GM21786 (cell line): Measurements from ENCODE around the gene GNAI1.

Source experiments
- ATAC-seq: cut with Tn5 transposase; IDR thresholded peaks from one replicate; pipeline ENCODE4 v1.9.1; 2021; ENCODE audit not compliant: unreplicated experiment

The GNAI1 gene

DNA sequence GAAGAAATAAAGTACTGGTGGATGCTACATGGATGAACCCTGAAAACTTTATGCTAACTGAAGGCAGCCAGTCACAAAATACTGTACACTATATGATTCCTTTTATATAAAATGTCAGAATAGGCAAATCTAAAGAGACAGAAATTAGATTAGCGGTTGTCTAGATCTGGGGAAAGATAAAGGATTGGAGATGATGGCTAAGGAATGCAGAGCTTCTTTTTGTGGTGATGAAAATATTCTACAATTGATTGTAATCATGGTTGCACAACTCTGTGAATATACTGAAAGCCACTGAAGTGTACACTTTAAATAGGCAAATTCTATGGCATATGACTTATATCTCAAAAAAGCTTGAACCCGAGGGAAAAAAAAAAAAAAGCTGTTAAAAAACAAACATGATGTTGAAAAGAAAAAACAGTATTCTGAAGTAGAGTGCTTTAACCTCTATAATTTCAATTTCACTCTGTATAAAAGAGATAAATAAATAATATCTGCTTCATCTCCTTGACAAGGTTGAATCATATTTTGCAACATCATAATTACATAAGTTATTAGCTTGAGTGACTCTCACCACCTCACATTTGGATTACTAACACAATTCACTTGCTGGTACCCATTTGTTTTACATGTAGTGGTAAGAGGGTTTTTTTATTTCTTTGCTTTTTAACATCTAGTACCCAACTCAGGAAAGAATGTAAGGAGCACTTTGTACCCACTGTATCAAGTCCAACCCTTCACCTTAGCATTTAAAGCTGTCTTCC is 2.8 kb upstream of the GNAI1 start:
- ATAC-seq = no peak

DNA sequence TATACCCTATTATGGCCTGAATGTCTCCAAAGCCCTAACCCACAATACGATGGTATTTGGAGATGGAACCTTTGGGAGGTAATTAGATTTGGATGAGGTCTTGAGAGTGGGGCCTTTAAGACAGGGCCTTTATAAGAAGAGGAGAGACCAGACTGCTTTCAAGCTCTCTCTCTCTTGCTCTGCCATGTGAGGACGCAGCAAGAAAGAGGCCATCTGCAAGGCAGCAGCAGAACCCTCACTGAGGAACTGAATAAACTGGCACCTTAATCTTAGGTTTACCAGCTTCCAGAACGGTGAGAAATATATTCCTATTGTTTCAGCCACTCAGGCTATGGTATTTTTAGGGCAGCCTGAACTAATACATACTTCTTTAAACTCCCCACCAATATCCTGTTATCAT is 2.0 kb upstream of the GNAI1 start:
- no peak for ATAC-seq

DNA sequence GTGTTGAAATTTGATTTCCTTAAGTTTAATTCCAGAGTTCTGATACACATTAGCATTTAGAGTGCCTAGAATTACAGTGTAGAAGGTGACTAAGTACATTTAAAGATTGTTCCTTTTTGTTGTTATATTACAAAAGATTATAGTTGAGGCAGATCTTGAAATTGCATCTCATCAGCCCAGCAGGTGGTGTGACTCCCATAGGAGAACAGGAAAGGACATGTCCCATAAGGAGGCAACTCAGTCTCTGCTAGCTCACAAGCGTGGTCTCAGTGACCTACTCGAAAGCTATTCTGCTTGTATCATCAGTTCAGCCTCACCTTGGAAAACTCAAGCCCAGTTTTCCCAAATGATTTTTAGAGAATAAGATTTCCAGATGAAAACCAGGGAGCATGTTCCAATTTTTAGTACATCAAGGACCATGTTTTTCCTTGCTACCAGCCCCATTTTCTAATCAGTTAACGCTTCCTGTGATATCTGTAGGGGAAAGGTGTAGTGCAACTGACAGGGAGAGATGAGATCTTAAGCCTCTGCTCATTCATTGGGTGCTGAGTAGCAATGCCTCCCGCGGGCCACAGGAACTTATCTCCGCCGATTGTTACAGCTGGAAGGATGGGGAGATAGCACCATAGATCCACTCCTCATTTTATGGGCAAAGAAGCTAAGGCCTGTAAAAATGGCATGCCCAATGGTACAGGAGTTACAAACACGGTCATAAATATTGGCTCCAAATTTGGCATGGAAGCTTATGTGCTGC is 1.1 kb upstream of the GNAI1 start:
- no peak for ATAC-seq

DNA sequence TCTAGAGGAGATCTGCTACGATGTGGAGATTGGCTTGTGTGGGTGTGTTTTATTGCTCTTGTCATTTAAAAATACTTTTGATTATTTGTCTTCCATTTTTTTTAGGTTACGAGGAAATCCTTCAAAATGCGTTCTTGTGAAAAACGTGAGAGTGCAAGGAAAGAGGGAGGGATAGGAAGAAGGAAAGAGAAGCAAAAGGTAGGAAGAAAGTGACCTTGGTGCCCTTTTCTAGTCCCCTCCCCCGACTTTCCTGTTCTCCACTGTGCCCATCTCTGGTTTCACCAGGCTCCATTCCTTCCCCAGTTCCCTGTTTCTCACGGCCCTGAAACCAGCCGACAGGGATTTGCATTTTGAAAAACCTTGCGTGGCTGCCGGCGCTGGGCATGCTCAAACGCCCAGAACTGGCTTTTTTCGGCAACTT is 506 bp upstream of the GNAI1 start:
- ATAC-seq = no peak

DNA sequence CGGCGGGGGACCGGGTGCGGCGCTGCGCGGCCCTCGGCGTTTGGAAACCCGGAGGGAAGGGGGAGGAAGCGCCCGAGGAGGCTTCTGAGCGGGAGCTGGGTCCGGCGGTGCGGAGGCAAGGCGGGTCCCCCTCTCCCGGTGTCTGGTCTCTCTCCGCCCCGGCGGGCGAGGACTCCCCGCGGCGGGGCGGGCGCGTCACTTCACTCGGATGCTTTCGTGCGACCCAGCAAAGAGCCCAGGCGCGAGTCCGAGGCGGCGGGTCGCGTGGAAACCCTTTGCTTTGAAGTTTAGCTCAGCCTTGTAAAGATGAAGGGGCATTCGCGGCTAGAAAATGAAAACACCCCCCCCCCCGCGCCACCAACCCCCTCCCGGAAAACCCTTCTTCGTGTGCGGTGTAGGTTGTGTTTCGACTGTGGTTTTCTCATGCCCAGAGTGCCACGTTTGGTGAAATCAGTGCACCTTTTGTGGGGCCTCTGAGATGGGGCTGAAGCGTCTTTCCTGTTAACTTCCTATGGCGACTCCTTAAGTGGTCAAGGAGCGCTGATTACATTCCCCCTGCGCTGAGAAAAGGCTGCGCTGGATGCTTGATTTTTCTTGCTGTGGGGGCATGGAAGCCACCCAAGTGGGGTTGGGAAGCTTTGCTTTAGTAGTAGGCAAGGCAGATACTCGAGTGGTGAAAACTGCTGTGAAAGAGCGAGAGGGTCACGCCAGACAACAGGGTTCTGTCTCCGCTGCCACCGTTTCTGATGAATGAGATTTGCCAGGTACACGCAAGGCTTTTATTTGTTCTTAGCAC is 876 bp downstream of the GNAI1 start:
- peak; percentile 22 for ATAC-seq

DNA sequence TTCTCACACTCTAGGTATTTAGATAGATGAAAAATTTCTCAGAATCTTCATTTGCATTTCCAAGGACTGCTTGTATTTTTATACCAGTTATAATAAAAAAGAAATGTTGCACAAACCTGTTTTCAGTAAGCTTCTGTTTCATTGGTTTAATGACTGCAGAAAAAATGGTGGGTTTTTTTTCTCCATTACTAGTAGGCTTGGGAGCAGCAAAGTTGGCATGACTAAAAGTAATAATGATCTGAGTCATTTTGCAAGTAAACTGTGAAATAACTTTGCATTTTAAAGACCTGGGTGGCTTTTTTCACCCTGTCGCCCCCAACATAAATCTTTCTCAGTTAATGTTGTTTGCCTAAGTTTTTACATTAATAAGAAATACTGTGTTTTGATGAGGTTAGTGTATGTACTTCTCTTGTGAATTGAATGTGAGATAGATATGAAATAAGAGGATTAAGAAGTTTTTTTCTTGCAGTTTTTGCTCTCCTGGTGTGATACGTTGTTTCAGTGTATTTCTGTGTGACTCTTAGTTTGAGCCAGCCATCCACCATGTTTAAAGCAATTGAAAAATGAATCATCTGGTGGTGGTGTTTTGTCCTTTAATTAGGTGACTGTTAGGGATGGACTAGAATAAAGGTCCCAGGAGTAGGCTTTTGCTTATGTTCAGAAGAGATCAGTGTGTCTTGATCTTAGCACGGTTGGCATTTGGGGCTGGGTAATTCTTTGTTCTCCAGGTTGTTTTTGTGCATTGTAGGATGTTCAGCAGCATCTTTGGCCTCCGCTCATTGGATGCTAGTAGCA is 1.8 kb downstream of the GNAI1 start:
- peak; percentile 38 for ATAC-seq

- ATAC-seq = no peak
These were observed 2.8 kb downstream of the GNAI1 start for GRCh38 chr7:80137410-80137809.

DNA sequence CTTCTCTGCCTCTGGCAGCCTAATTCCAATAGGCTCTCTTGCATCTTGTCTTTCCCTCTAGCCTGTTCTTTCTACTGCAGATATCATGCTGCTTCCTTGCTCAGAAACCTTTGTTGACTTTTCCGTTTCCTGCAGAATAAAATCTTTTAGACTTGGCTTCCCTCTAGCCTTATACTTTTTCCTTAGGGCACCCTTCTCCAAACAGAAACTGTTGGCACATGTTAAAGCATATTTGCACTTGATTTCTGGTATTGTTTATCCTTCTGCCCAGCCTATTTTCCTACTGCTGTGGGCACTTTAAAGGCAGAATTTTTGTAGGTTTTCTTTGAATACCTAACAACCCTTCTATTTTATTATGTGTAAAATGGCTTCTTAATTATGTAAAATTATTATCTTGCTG is 4.6 kb downstream of the GNAI1 start:
- ATAC-seq = no peak

- no peak for ATAC-seq
These were observed 5.8 kb downstream of the GNAI1 start for GRCh38 chr7:80140388-80140787.

GRCh38 chr7:80141376-80141775 is 6.7 kb downstream of the GNAI1 start:
- ATAC-seq = no peak

- ATAC-seq = no peak
These were observed 8.4 kb downstream of the GNAI1 start for GRCh38 chr7:80142853-80143580.

GRCh38 chr7:80145780-80146422 is 11.3 kb downstream of the GNAI1 start:
- ATAC-seq = no peak

- no peak for ATAC-seq
These were observed 12.0 kb downstream of the GNAI1 start for GRCh38 chr7:80146545-80147182.

DNA sequence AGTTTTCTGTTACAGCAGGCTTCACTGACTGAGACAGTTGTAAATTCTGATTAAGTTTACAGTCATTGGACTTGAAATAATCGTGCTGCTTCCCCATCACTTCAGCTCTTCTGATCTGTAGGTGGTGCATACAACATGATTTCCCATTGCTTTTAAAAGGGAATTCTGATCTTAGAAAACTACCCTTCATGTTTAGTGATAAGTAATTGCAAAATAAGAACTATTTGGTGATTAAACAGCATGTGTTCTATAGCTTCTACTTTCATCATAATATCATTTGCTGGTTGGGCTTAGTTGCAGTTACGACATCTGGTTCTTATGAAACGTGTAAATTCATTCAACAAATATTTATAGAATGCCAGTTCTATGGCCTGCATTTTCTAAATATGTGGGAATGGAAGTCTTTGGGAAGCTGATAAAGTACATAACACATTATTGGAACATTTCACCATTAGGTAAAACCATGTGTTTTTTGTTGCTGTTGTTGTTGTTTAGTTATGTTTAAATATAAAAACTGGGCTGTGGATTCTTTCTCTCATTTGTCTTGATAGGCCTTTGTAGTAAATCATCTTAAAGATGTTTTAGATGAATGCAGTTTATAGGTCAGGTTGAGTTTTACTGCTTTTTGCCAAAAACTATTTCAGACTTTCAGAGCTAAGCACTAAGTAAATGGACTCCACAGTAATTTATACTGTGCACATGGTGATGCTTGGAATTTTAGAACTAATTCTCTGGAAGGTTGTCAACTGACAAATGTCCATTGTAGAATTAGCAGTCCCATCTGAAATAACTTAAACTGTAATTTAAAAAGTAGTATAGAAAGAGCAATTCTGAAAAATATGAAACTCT is 13.1 kb downstream of the GNAI1 start:
- ATAC-seq = no peak

DNA sequence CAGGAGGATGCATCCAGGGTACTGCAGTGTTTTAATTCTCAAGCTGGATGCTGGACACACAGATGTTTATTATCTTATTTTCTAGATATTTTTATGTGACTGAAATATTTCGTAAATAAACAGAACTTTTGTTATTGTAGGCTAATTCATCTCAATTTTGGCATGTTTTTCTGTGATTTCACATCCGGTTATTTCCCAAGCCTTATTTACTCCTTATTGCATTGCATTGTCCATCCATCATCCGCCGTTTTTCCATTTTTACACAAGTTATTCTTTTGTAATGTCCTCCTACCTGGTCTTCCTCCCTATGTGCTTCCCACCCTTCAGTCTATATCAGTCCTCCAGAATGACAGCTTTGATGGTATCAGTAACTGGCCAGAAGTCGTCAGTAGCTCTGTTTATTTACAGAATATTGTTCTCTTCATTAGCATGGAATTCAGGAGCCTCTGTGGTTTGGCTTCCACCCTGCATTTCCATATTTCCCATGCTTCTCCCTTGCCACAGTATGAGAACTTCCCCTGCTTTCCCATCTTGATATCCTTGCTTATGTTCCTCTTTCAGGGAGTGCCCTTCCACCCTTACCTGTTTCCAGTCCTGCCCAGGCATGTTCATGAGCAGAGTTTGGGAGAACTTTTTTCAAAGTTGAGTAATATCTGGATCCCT is 16.1 kb downstream of the GNAI1 start:
- ATAC-seq = no peak

DNA sequence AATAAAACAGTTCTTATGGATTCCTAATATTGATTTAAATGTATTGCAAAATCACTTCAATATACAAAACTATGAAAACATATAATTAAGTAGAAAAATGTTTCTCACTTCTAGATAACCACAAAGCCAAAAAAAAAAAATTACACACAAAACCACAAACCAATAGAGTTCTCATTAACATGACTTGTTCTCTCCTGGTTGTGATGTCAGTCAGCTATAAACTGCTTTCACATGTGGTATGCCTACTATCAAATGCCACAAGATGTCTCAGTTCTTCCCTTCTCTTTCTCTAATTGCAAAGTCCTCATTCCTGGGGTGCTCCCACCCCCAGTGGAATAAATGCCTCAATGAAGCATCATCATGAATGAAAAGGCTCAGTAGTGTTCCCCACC is 16.6 kb downstream of the GNAI1 start:
- no peak for ATAC-seq

GRCh38 chr7:80153446-80153845 is 18.8 kb downstream of the GNAI1 start:
- no peak for ATAC-seq
